C4-2B (cell line): ENCODE results near the gene PDSS1.

ENCODE experiments used
- ZFX ChIP-seq: fragments of 450-650 bp; IDR thresholded peaks from 2 replicates; pipeline ENCODE4 v1.6.1; 2017
- TF ChIP-seq, protein P1 (sequence below): fragments of 450-650 bp; conservative IDR thresholded peaks from 2 replicates; pipeline ENCODE4 v1.5.1; 2017; ENCODE audit warnings: mild to moderate bottlenecking

DNA sequence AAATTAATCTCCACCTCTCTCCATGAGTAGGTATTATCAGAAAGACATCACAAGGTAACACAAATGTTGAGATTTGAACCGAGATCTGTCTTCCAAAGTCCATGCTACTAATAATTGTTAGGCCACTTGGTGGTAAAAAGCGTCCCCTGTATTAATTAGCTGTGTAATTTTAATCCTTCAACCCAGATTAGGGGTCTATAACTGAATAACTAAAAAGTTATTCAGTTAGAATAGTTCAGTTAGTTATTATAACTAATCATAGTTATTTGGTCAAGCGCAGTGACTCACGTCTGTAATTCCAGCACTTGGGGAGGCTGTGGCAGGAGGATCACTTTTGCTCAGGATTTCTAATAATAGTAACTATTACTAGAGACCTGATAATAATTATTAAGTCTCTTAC, 5.6 kb downstream of the PDSS1 start:
- TF ChIP-seq, protein P1, sequence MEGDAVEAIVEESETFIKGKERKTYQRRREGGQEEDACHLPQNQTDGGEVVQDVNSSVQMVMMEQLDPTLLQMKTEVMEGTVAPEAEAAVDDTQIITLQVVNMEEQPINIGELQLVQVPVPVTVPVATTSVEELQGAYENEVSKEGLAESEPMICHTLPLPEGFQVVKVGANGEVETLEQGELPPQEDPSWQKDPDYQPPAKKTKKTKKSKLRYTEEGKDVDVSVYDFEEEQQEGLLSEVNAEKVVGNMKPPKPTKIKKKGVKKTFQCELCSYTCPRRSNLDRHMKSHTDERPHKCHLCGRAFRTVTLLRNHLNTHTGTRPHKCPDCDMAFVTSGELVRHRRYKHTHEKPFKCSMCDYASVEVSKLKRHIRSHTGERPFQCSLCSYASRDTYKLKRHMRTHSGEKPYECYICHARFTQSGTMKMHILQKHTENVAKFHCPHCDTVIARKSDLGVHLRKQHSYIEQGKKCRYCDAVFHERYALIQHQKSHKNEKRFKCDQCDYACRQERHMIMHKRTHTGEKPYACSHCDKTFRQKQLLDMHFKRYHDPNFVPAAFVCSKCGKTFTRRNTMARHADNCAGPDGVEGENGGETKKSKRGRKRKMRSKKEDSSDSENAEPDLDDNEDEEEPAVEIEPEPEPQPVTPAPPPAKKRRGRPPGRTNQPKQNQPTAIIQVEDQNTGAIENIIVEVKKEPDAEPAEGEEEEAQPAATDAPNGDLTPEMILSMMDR = no peak
- no peak for TF ChIP-seq ZFX
